NCI-H748 (cell line): Measurements from ENCODE around the gene NKX2-1.
"Not testable (repeated sequence)": the region's sequence is repeated elsewhere in the genome, so short reads cannot be mapped to it uniquely, and the experiment has no call there.

Source experiments
- DNase-seq: peaks from one replicate; lab custom pipeline; 2025; ENCODE audit not compliant: unreplicated experiment; lab: John Stamatoyannopoulos, UW

The NKX2-1 gene

DNA sequence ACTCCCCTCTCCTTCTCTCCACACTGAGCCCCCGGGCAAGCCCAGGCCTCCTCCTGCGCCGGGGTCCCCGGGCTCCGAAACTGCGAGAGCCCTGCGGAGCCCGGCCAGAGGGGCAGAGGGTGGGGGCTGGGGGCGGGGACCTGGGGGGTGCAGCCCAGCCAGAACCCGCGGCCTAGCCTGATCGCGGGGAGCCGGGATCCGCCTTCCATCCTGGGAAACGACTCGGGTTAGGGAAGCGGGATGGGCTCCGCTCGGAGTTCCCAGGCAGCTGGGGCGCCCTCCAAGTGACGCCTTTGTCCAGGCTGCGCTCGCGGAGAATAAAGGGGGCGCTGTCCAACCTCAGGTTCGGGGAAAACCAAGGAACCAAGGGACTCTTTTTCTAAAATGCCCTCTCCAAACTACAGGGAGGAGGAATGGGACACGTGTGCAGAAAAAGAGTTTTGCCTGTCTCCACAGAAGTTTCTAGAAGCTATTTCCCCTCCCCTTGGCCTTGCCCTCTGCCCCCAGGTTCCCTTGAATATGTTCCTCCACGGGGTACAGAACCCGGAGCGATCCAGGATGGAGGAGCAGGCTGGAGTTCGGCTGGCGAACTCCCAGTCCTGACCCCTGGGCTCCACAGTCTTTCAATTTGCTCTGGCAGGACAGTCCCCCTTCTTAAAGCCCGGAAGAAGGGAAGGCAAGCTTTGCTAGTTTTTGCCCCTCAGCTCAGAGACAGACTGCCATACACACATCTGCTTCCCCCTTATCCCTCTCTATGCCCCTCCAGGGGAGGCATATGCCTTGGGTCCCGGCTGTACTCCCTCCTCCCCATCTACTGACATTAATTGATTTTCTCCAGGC, 13.9 kb downstream of the NKX2-1 start:
- DNase-seq, result no peak

DNA sequence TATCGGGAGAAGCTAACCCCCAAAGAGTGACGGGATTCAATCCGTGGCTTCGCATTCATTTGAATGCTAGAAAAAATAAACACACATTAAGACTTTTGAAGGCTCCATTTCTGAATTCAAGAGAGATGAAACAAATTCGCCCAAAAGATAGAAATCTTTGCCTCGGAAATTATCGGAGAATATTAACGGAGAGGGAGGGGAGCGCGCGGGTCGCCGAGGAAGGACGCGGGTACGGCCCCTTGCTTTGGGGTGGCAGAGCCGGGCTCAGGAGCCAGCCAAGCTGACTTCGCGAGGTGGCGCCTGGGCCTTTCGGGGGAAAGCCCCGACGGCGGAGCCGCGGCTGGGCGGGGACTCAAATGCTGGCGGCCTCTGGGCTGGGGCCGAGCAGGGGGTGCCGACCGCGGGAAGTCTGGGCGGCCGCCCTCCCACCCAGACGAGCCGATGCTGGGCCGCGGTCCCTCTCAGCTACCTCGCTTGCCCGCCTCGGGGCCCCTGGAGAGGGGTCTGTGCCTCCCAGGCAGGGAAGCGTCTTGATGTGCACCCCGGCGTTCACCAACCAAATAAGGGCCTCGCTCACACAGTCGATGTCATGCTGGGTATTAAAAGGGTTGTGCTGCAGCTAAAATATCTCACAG, 14.7 kb downstream of the NKX2-1 start:
- no peak for DNase-seq

DNA sequence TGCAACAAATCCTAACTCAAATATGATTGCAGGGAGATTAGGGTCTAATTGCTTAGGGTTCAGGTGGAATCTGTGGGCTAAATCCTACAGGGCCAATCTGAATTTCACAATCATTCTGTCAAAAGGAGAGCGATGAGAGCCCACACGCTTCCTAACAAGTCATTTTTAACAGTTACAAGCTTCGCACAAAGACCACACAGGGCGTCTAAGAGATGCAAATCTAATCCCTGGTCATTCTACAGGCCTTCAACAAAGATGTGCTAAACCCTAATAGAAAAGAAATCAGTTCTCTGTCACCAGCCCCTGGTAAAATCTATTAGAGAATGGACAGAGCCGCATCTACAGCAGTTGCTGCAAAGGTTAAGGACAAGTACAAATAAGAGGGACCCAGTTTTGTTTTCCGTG, 15.3 kb downstream of the NKX2-1 start:
- no peak for DNase-seq

DNA sequence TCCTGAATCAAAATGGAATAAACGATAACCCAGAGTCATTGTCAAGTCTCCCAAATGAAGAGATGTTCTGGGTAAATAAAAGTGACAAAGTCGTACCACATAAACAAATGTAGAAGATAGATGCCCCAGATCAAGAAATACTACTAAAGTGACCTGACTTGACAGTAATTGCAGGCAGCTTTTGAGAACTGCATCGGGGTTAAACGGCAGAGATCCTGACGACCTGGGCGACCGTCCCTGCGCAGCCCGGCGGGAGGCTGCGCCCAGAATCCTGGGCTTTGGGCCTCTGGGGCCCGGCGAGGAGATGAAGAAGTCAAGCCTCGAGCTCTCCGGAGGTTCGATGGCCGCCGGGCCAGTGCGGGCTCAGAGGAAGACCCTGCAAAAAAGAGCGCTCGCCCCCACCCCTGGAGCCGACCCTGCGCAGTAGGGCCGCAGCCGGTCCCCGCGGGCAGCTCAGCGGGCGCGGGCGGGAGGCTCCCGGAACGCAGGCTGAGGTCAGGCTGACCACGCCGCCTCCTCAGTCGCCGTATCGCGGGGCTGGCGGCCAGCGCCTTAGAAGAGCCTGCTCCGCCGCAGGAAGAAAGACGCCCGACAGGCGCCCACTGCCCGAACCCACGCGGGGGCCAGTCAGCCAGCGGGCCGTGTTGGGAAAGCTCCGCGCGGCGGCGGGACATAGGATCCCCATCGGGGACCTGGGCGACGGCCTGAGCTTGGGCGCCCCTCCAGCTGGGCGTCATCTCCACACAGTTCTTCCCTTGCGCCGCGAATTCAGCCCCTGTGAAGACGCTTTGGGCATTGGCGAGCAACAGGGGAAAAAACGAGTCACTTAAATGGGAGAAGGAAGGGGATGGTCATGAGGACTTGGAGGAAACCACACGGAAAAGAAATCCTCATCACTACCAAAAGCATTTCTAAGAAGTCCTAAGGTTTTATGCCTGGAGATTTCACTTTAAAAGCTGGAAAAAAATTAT, 16.0 kb downstream of the NKX2-1 start:
- DNase-seq, result no peak

DNA sequence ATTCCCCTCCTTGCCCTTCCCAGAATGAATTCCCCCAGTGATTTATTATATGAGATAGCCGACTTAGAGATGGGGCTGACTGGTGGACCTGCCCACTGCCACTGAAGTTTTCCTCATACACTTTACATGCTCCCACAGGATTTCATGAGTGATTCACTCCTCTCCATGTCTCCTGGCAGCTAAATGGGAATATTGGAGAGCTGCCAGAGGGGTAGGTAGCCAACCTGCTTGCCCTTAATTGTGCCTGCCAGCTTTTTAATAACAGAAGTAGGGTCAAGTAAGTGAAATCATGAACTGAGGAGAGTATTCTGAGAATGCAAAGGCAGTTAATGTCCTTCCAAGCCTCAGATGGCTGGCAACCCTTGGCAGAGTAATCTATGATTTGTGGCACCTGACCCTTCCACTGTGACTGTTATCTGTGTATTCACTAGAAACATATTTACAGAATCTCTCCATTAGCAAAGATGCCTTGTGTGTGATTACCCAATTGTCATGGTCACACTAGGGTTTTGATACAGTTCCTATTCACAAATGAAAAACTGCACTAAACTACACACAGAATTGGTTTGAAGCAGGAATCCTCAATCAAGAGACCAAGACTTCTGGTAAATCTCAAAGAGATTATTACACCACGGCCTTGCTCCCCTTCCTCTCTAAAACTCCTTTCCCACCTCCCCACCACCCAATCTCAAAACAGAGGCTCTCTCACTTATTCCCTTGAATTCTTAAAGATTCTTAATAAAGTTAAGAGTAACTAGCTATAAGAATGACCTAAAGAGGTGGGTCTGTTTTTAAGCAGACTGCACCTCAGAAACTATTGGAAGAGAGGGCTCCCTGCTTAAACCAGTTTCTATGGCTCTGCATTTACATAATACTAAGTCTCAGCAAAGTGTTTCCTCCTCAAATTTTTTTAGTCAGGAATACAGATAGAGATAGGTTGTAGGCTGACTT, 17.2 kb downstream of the NKX2-1 start:
- DNase-seq, result peak; percentile 84

DNA sequence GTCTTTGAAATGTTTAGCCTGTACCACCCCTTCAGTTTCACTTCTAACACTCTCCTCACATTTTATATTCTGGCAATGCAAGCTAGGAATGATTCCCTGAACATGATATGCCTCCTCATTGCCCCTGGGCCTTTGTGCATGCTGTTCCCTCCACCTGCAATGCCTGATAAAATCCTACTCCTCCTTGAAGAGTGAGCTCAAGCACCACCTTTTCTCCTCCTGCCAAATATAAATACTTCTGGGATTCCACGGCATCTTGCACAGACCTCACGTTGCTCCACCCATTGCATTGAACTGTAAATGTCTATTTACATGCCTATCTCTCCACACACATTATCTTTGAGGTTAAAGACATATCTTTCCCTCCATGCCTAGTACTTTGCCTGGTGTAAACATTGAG, 21.1 kb downstream of the NKX2-1 start:
- DNase-seq, result no peak

DNA sequence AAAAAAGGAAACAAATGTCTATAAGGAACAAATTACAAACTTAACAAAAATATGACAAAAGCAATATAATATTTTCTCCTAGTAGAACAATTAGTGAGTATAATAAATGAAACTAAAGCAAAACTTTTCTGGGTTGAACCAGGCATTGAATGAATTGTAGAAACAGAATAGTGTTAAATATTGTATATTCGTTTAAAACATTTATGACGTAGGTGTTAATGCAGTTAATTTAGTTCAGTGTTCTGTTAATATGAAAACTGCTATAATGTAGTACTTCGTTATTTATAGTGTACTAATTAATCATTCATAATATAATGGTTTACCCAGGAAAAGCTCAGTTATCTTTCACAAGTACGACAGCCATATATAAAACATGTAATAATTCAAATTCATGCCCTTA, 23.7 kb downstream of the NKX2-1 start:
- no peak for DNase-seq

DNA sequence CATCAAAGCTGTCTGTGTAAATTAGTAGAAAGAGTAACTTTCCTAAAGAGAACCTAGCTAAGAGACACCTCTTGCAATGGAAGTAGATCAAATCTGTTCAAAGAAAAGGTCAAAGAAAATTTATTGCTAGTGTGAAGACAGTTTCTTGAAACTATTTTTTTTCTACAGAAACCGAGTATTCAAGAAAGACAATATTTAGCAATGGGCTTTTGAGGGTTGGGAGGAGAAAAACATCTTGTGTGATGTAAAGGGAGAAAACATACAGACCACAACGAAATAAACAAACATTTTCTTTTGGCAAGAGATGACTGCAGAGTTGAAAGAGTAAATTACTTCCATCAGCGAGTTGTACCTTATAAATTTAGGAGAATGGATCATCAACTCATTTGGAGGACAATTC, 24.4 kb downstream of the NKX2-1 start:
- DNase-seq, result no peak

DNA sequence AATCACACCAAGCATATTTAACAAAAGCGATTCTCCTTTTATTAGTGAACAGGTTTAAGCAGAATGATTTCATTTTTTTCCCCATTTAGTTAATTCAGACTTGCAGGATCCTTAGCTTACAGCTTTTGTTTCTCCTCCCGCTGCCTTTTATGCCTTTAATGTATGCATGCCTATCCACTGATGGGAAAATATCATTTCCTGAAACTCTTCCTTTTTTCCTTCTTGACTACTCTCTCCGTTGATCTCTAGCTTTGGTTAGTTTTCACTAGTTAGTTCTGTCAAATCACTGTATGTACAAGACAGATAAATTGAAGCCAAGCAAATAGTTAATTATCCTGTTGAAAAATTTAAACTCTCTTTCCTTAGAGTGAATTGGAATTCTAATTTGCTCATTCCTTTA, 26.3 kb downstream of the NKX2-1 start:
- peak; percentile 56 for DNase-seq

DNA sequence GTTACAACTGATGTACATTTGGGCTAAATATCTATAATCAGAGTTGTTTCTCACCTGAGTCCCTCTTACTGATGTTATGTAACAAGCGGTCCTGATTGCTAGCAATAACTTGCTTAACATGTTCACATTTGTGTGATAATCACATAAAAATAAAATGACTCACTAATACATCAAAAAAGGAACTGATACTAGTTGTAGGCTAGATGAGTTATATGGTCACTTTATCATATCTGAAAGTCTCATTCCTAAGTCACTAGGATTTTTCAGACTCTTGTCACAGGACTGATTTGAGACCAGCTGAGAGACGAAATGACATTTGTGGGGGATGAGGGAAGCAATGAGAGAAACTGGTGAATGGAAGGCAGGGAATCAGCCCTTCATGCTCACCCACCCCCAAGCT, 34.3 kb downstream of the NKX2-1 start:
- DNase-seq, result no peak

DNA sequence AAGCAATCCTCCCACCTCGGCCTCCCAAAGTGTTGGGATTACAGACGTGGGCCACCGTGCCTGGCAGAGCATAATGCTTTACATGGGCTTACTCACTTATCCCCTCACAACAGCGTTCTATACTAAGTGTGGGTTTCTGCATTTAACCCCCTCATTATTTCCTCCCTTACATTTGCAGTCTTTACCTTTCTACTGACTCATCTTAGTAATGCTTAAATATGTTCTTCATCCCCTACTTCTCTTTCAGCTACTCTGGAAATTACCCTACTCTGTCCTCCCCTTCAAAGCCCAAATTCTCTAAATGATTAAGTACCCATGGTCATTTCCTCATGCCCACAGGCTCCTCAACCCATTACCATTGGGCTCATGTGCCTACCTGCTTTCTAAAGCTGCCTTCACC, 40.7 kb downstream of the NKX2-1 start:
- no peak for DNase-seq

DNA sequence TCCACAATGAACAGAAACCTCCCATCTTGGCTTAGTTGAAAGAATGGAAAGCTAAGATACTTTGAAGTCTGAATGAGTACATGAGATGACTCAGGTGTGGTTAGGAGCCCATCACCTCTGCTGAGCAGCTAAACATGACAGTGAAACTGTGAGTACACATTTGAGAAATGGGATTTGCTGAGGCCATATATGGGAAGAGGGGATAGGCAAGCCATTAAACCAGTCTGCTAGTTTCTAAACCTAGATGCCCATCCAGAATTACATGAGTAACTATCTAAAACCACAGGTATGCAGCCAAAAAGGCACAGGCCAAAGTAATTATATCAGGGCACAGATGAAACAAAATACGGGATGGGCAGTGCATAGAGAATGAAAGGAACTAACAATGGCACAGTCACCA, 41.2 kb downstream of the NKX2-1 start:
- DNase-seq, result no peak

DNA sequence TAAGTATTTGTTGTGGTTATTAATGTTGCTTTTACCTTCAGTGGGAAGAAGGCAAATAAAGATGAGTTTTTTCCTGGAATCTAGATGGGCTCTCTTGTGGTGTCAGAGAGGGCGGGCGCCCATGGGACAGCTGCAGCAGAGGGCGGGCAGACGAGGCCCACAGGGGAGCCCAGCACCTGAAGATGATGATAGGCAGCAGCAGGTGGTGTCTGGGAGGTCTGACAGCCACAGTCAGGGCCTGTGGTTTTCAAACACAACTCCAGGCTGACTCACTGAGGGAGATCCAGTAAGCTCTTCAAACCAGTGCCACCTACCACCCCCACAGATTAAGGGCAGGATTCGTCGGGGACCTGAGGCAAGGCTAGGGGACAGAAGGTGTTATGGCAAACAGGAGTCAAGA, 42.8 kb downstream of the NKX2-1 start:
- no peak for DNase-seq

DNA sequence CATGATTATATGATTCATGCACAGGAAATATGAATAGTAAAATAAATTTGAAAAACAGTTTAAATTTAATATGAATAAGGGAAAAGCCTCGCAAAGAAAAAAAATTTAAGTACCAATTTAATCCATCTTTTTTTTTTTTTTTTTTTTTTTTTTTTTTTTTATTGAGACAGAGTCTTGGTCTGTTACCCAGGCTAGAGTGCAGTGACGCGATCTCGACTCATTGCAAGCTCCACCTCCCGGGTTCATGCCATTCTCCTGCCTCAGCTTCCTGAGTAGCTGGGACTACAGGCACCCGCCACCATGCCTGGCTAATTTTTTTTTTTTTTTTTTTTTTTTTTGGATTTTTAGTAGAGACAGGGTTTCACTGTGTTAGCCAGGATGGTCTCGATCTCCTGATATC, 44.0 kb downstream of the NKX2-1 start:
- not testable (repeated sequence) for DNase-seq

DNA sequence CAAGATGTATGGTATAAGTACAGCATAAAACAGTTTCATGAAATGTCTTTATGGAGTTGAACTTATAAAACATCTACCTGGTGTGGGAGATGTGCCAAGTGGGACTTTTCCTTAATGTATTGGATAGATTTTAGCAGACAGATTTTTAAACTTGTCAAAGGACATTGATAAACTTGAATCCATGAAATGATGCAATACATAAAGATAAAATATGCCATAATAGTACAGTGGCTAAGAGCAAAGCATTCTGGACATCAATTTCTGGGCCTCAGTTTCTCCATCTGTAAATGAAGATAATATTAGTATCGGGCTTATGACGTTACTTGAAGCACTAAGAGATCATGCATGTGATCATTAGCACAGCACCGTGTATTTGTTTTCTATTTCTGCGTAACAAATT, 45.4 kb downstream of the NKX2-1 start:
- DNase-seq, result no peak

DNA sequence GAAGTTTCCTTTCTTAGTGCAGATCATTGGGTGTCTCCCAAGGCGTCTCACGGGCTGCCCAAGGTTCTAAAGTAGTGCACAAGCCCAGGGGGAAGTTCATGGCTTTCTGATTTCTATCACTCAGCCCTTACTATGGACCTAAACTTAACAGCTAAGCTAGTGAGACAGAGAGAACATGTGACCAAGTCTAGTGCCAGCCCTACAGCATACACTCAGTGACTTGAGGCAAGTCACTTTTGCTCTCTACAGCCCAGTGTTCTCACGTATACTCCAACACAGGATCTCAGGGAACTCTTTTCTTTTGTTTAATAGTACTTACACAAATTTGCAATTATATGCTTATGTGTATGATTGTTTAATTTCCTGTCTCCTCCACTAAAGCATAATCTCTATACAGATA, 48.6 kb downstream of the NKX2-1 start:
- no peak for DNase-seq

DNA sequence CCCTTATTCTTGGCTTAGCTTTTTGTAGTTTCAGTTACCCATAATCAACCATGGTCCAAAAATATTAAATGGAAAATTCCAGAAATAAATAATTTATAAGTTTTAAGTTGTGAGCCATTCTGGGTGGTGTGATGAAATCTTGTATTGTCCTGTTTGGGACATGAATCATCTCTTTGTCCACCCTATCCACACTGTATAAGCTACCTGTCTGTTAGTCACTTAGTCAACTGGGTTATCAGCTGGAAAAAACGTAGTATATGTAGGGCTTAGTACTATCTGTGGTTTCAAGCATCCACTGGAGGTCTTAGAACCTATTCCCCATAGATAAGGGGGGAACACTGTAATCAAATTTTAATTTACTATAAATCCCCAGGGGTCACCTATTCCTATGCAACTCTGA, 52.7 kb downstream of the NKX2-1 start:
- no peak for DNase-seq
